ENCODE measurements around the gene MYMX.
A peak's percentile ranks its signal among the peaks of the same experiment; 100 is the strongest.
"Not testable (repeated sequence)": the region's sequence is repeated elsewhere in the genome, so short reads cannot be mapped to it uniquely, and the experiment has no call there.

MYMX gene

GRCh38 chr6:44230034-44230675 lies 13.4 kb downstream of the MYMX start:
- no peak for DNase-seq (ENCODE audit: low read depth in 1 of 2, low spot score in 1 of 2)

GRCh38 chr6:44231426-44231825 lies 14.7 kb downstream of the MYMX start:
- DNase-seq (ENCODE audit: low read depth in 1 of 2, low spot score in 1 of 2) = not testable (repeated sequence)

- no peak for DNase-seq (ENCODE audit: low read depth in 1 of 2, low spot score in 1 of 2)
Observed at GRCh38 chr6:44232676-44233566, 16.2 kb downstream of the MYMX start.

- DNase-seq (ENCODE audit: low read depth in 1 of 2, low spot score in 1 of 2) = no peak
Observed at GRCh38 chr6:44233567-44234100, 16.9 kb downstream of the MYMX start.

- DNase-seq (ENCODE audit: low read depth in 1 of 2, low spot score in 1 of 2) = no peak
Observed at GRCh38 chr6:44234101-44235025, 17.6 kb downstream of the MYMX start.

- no peak for DNase-seq (ENCODE audit: low read depth in 1 of 2, low spot score in 1 of 2)
Observed at GRCh38 chr6:44235269-44235668, 18.5 kb downstream of the MYMX start.

- DNase-seq (ENCODE audit: low read depth in 1 of 2, low spot score in 1 of 2) = no peak
Observed at GRCh38 chr6:44235891-44236516, 19.3 kb downstream of the MYMX start.

GRCh38 chr6:44237021-44237812 lies 20.5 kb downstream of the MYMX start:
- DNase-seq (ENCODE audit: low read depth in 1 of 2, low spot score in 1 of 2) = peak in 1 of 2 donors; percentile 42

GRCh38 chr6:44237813-44238433 lies 21.2 kb downstream of the MYMX start:
- DNase-seq (ENCODE audit: low read depth in 1 of 2, low spot score in 1 of 2) = peak; percentile 65 to 68

GRCh38 chr6:44238687-44239350 lies 22.1 kb downstream of the MYMX start:
- no peak for DNase-seq (ENCODE audit: low read depth in 1 of 2, low spot score in 1 of 2)

- DNase-seq (ENCODE audit: low read depth in 1 of 2, low spot score in 1 of 2) = no peak
Observed at GRCh38 chr6:44243345-44243744, 26.6 kb downstream of the MYMX start.

- DNase-seq (ENCODE audit: low read depth in 1 of 2, low spot score in 1 of 2) = no peak
Observed at GRCh38 chr6:44245391-44245911, 28.7 kb downstream of the MYMX start.

GRCh38 chr6:44245912-44246662 lies 29.4 kb downstream of the MYMX start:
- peak; percentile 72 to 86 for DNase-seq (ENCODE audit: low read depth in 1 of 2, low spot score in 1 of 2)

- peak; percentile 88 to 90 for DNase-seq (ENCODE audit: low read depth in 1 of 2, low spot score in 1 of 2)
Observed at GRCh38 chr6:44246663-44247337, 30.1 kb downstream of the MYMX start, which contains the start of gene HSP90AB1. Gene HSP90AB1 (plus strand): TSS chr6:44247101. CDS start chr6:44248630, 1,529 bp downstream.

- DNase-seq (ENCODE audit: low read depth in 1 of 2, low spot score in 1 of 2) = peak; percentile 82 to 86
Observed at GRCh38 chr6:44247338-44248302, 30.9 kb downstream of the MYMX start.

- no peak for DNase-seq (ENCODE audit: low read depth in 1 of 2, low spot score in 1 of 2)
Observed at GRCh38 chr6:44248579-44248978, 31.9 kb downstream of the MYMX start.

Measured in stimulated activated CD4-positive, alpha-beta T cell treated with anti-CD3 and anti-CD28 coated beads, Interleukin-15, amount 100 ng/mL, for 1 hour (primary cell).